Keratinocyte (primary cell): ENCODE data around the gene CREB5. TPM values are rescaled to one million over a fixed set of nuclear protein-coding genes. Genes with fewer than 3 reads are reported as not detected.

Experiments
- DNase-seq: peaks from one replicate; pipeline ENCODE4 v3.0.0-alpha.2; 2011; ENCODE audit warnings: low read depth, missing footprints, low spot score
- FAIRE-seq: peaks from 2 replicates; lab custom pipeline; 2011; peaks lifted over from hg19 to GRCh38; lab: Jason Lieb, UNC
- H2AFZ ChIP-seq: 2 replicates; pipeline ENCODE4 v1.6.0; 2012; ENCODE audit warnings: low read length, control low read depth, inconsistent platforms; ENCODE audit not compliant: control insufficient read depth
- H3K27ac ChIP-seq: 2 replicates; pipeline ENCODE4 v1.5.1; 2011; ENCODE audit warnings: low read length; ENCODE audit not compliant: control insufficient read depth, insufficient read depth
- H3K27me3 ChIP-seq: 3 replicates; pipeline ENCODE4 v1.6.0; 2011; ENCODE audit warnings: low read length; ENCODE audit not compliant: control insufficient read depth, insufficient read depth; ENCODE audit errors: extremely low read depth
- H3K36me3 ChIP-seq, 2 experiments: 2 replicates in 1 of 2; 3 replicates in 1 of 2; pipeline ENCODE4 v1.5.1; 2011; ENCODE audit warnings: low read length in 2 of 2, mild to moderate bottlenecking in 1 of 2; ENCODE audit not compliant: control insufficient read depth in 2 of 2, insufficient read depth in 2 of 2; ENCODE audit errors: extremely low read depth in 1 of 2
- H3K4me1 ChIP-seq: 3 replicates; pipeline ENCODE4 v1.5.1; 2011; ENCODE audit warnings: low read length; ENCODE audit not compliant: control insufficient read depth, insufficient read depth; ENCODE audit errors: extremely low read depth
- H3K4me2 ChIP-seq: 3 replicates; pipeline ENCODE4 v1.6.0; 2011; ENCODE audit warnings: low read depth, low read length; ENCODE audit not compliant: control insufficient read depth, insufficient read depth; ENCODE audit errors: extremely low read depth
- H3K4me3 ChIP-seq, 3 experiments: fragments of 200-600 bp in 1 of 3; sonication (generic) in 1 of 3; 2 replicates in 2 of 3; 3 replicates in 1 of 3; pipeline ENCODE4 v1.5.1; 2011 to 2016; ENCODE audit warnings: low read length in 3 of 3, mild to moderate bottlenecking in 3 of 3, control low read depth in 2 of 3, inconsistent platforms in 1 of 3, low read depth in 1 of 3, mixed read lengths in 1 of 3, mixed run types in 1 of 3, moderate library complexity in 1 of 3; ENCODE audit not compliant: control insufficient read depth in 2 of 3, insufficient read depth in 2 of 3; ENCODE audit errors: extremely low read depth in 1 of 3
- H3K79me2 ChIP-seq: 2 replicates; pipeline ENCODE4 v1.6.0; 2012; ENCODE audit warnings: low read length; ENCODE audit not compliant: control insufficient read depth, insufficient read depth
- H3K9ac ChIP-seq: 3 replicates; pipeline ENCODE4 v1.6.0; 2011; ENCODE audit warnings: low read length; ENCODE audit not compliant: control insufficient read depth, insufficient read depth; ENCODE audit errors: extremely low read depth
- H3K9me1 ChIP-seq: 3 replicates; pipeline ENCODE4 v1.6.0; 2011; ENCODE audit warnings: low read length; ENCODE audit not compliant: control insufficient read depth, insufficient read depth; ENCODE audit errors: extremely low read depth
- H3K9me3 ChIP-seq: 2 replicates; pipeline ENCODE4 v1.5.1; 2012; ENCODE audit warnings: low read depth, low read length; ENCODE audit not compliant: control insufficient read depth
- H4K20me1 ChIP-seq: 3 replicates; pipeline ENCODE4 v1.6.0; 2011; ENCODE audit warnings: low read length; ENCODE audit not compliant: control insufficient read depth, insufficient read depth; ENCODE audit errors: extremely low read depth
- CTCF ChIP-seq, 3 experiments: IDR thresholded peaks in 1 of 3; conservative IDR thresholded peaks in 1 of 3; optimal IDR thresholded peaks in 1 of 3; 2 replicates in 2 of 3; 3 replicates in 1 of 3; pipeline versions ENCODE3 to v1.5.1; 2011; ENCODE audit warnings: low read length in 3 of 3, mild to moderate bottlenecking in 3 of 3, moderate library complexity in 2 of 3, control low read depth in 1 of 3, inconsistent platforms in 1 of 3; ENCODE audit not compliant: insufficient read depth in 2 of 3; ENCODE audit errors: extremely low read depth in 1 of 3
- EZH2 ChIP-seq: IDR thresholded peaks from one replicate; pipeline ENCODE4 v1.6.1; 2012; ENCODE audit warnings: inconsistent platforms, mild to moderate bottlenecking, low read length, moderate library complexity
- dilution Hi-C: fragments of 300-500 bp; cut with MboI; formaldehyde crosslinking; loops from one replicate; pipeline ENCODE4 v1.7.0; 2020; ENCODE audit warnings: low sequenced_read_pairs; ENCODE audit not compliant: extremely low pct_ligation_motif_present
- polyA plus RNA-seq, 5 experiments: library from polyadenylated mRNA; depleted of rRNA in 3 of 5; stranded (reverse) in 3 of 5; stranded (forward) in 1 of 5; unstranded in 1 of 5; fragments of >200 nt; gene quantifications; 1 replicate in 1 of 5; 2 replicates in 3 of 5; 3 replicates in 1 of 5; pipeline versions ENCODE4 v1.2.1 to v1.2.3, GENCODE V29; 2011 to 2012; ENCODE audit warnings: missing spikeins in 2 of 5, low read depth in 1 of 5, low replicate concordance in 1 of 5

CREB5 gene
- polyA plus RNA-seq, 1 donor (not counting 4 experiments of a cell fraction or from before 2014, with no cell fraction given): 7.9 TPM

DNA sequence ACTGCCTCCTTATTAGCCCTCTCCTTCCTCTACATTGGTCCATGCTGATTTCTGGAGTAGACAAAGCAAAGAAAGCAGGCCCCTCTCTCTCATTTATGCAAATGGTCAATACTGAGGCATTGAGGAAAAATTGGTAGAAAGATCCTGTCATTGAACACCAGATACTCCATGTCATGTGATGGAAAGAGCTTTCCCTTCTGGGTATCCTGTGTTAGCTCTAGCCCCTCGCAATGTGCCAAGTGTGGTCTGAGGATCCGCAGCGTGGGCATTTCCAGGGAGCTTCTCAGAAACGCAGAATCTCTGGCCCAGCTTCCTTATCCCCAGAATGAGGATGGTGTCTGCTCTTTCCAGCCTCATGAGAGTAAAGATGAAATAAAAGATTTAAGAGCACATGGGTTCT is 159.1 kb downstream of the CREB5 start:
- Histone ChIP-seq H3K9me1 (no peaks in the 10 kb centered on the region), H3K4me2 (no peak overlapping the region), H4K20me1 (no peaks in the 10 kb centered on the region), H3K27me3 (peaks cover 22% of the 10 kb centered on the region), H3K9me3 (no peaks in the 10 kb centered on the region), H2AFZ (no peak overlapping the region), H3K9ac (no peak overlapping the region), H3K4me1 (peaks cover 3% of the 10 kb centered on the region), H3K79me2 (no peaks in the 10 kb centered on the region), H3K36me3 (no peaks in the 10 kb centered on the region), H3K4me3 (no peak overlapping the region), H3K27ac (no peak overlapping the region)
- TF ChIP-seq CTCF (optimal IDR thresholded peaks at IDR 0.05 in 1 of 3, IDR thresholded peaks at IDR 0.05 in 1 of 3, conservative IDR thresholded peaks at IDR 0.05 in 1 of 3; ENCODE audit: extremely low read depth in 1 of 3, insufficient read depth in 2 of 3, low read length in 3 of 3): no peak
- no peak for TF ChIP-seq EZH2
- FAIRE-seq: no peak
- no peak for DNase-seq
- dilution Hi-C loops: no loop called here

DNA sequence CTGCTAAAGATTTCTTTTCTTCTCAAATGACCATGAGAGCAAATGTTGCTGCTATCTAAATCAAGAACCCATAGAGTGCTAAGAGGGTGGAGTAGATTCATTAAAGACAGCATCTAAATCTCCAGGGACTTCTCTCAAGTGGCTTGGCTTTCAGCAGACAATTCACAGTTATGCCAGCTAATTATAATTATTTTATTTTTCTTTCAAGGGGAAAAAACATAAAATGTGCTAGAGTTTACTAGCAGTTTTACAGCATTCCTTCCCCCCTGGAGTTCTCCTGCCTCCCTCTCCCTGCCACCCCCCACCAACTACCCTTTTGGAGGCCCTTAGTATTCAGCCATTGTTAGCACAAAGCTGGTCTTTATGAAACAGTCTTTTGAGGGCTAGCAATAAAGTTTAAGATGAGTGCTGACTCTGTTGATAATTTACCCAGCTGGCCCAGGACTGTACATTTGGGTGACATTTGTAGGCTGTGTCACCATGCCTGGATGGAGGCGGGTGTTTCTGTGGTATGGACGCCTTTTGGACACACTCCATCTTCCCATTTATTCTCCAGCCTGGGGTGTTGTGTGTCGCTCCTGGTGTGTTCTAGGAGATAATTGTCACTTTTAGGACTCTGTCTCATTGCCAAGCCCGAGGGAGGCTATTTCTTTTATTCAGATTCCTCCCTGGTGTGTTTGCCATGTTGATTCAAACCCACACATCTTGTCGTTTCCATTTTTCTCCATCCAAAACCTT is 160.2 kb downstream of the CREB5 start:
- FAIRE-seq (no peak), DNase-seq (no peak)
- Histone ChIP-seq H3K79me2 (no peaks in the 10 kb centered on the region), H3K9me1 (no peaks in the 10 kb centered on the region), H3K27ac (no peak overlapping the region), H3K27me3 (peaks cover 22% of the 10 kb centered on the region), H4K20me1 (no peaks in the 10 kb centered on the region), H3K4me2 (no peak overlapping the region), H3K9ac (no peak overlapping the region), H2AFZ (no peak overlapping the region), H3K9me3 (no peaks in the 10 kb centered on the region), H3K4me1 (peaks cover 3% of the 10 kb centered on the region), H3K36me3 (no peaks in the 10 kb centered on the region), H3K4me3 (no peak overlapping the region)
- dilution Hi-C loops: no loop called here
- TF ChIP-seq EZH2 (no peak), CTCF (optimal IDR thresholded peaks at IDR 0.05 in 1 of 3, IDR thresholded peaks at IDR 0.05 in 1 of 3, conservative IDR thresholded peaks at IDR 0.05 in 1 of 3; ENCODE audit: extremely low read depth in 1 of 3, insufficient read depth in 2 of 3, low read length in 3 of 3) (no peak)
